PFSK-1 (cell line): ENCODE measurements around the gene BLCAP. TPM values are rescaled to one million over a fixed set of nuclear protein-coding genes. Genes with fewer than 3 reads are reported as not detected.

Experiments used
- FOXP2 ChIP-seq: optimal IDR thresholded peaks from 2 replicates; pipeline ENCODE3; 2011; ENCODE audit warnings: borderline replicate concordance, control low read depth, inconsistent platforms; ENCODE audit not compliant: insufficient read depth; ENCODE audit errors: extremely low read length, extremely low read depth
- POLR2AphosphoS5 ChIP-seq: IDR thresholded peaks from 2 replicates; pipeline ENCODE4 v1.6.1; 2012; ENCODE audit warnings: low read depth, mild to moderate bottlenecking, control low read depth, low read length, moderate library complexity
- REST ChIP-seq, 2 experiments: IDR thresholded peaks; 2 replicates each; pipeline versions ENCODE4 v1.6.1 to v1.8.0; 2011 to 2012; ENCODE audit warnings: low read depth in 2 of 2, low read length in 2 of 2, control low read depth in 1 of 2, inconsistent platforms in 1 of 2, mild to moderate bottlenecking in 1 of 2, moderate library complexity in 1 of 2; ENCODE audit not compliant: insufficient read depth in 1 of 2
- SIN3A ChIP-seq: IDR thresholded peaks from 2 replicates; pipeline ENCODE4 v1.6.1; 2012; ENCODE audit warnings: mild to moderate bottlenecking, low read length, moderate library complexity, borderline replicate concordance; ENCODE audit not compliant: insufficient read depth
- TAF1 ChIP-seq: IDR thresholded peaks from 2 replicates; pipeline ENCODE4 v1.6.1; 2012; ENCODE audit warnings: low read length, control low read depth, borderline replicate concordance; ENCODE audit not compliant: insufficient read depth
- polyA plus RNA-seq: library from polyadenylated mRNA; unstranded; fragments of >200 nt; gene quantifications from one replicate; pipeline ENCODE4 v1.2.1, GENCODE V29; 2012; ENCODE audit warnings: low read depth, missing spikeins; ENCODE audit not compliant: insufficient read length

The BLCAP gene
- 23.8 TPM for polyA plus RNA-seq

DNA sequence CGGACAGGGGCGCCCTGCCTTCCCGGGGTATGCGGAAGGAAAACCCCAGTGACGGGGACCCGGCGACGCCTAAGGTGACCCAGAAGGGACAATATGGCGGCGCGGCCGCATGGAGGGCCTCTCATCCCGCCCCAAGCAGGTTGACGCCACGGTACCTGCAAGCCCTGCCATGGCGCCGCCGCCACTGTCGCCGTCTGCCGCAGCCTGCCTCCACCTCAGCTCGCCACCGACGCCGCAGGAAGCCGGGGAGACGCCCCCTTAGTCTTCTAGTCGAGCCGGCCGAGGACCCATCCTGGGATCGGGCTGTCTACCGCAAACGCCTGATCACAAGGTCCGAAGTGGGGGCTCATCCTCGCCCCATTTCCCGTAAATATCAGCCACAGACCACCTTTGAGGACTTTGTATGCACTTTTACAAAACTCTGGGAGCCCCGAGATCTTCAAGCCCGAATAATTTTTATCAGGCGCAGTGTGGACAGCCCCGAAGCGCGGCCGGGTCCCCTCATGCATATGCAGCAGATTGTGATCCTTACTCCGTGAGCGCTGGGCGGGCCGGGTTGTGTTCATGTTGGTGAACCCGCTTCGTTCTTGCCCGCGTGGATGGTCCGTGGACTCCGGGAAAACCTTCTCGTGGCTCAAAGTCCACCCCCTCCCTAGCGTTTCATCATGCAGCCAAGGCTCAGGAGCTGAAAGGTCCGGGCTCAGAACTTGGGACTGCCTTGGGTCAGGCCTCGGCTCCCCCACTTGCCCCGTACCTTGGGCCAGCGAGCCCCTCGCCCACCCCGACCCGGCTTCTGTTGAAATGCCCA is at the start of gene BLCAP:
Gene BLCAP, minus strand, starts transcription at position 239 of the 808 bp plus-strand sequence. CDS start 8,702 bp downstream, outside the sequence.
- TF ChIP-seq FOXP2 (peak; percentile 73), REST (IDR thresholded peaks at IDR 0.05; ENCODE audit: insufficient read depth in 1 of 2, low read depth in 2 of 2, low read length in 2 of 2) (no peak), TAF1 (peak; percentile 70; the same call in 1 of the 2 replicates), SIN3A (peak; percentile 92; the same call in 1 of the 2 replicates), POLR2AphosphoS5 (peak; percentile 84)

- TF ChIP-seq FOXP2 (no peak), TAF1 (no peak), POLR2AphosphoS5 (no peak), SIN3A (no peak), REST (IDR thresholded peaks at IDR 0.05; ENCODE audit: insufficient read depth in 1 of 2, low read depth in 2 of 2, low read length in 2 of 2) (no peak)
Measured at GRCh38 chr20:37576911-37577310, 49.2 kb upstream of the BLCAP start.

DNA sequence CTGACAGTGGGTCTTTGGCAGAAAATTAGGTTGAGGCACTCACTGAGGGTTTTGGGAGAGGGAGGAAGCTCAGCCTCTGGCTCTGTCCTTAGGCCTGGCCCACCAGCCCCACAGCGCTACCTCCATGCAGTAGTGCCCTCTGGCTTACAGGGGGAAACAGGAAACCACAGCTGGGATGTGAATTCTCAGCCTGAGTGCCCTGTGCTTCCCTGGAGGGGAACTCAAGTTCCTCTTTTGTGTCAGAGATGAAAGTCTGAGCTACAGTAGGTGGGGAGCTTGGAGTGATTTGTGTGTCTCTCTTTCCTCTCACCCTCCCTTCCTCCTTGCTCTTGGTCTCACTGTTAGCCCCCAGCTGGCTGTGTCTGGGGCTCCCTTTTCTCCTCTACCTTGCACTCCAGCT is 48.2 kb upstream of the BLCAP start:
- TF ChIP-seq TAF1, result no peak
- no peak for TF ChIP-seq POLR2AphosphoS5
- TF ChIP-seq FOXP2, result no peak
- TF ChIP-seq REST (IDR thresholded peaks at IDR 0.05; ENCODE audit: insufficient read depth in 1 of 2, low read depth in 2 of 2, low read length in 2 of 2), result no peak
- TF ChIP-seq SIN3A, result no peak

DNA sequence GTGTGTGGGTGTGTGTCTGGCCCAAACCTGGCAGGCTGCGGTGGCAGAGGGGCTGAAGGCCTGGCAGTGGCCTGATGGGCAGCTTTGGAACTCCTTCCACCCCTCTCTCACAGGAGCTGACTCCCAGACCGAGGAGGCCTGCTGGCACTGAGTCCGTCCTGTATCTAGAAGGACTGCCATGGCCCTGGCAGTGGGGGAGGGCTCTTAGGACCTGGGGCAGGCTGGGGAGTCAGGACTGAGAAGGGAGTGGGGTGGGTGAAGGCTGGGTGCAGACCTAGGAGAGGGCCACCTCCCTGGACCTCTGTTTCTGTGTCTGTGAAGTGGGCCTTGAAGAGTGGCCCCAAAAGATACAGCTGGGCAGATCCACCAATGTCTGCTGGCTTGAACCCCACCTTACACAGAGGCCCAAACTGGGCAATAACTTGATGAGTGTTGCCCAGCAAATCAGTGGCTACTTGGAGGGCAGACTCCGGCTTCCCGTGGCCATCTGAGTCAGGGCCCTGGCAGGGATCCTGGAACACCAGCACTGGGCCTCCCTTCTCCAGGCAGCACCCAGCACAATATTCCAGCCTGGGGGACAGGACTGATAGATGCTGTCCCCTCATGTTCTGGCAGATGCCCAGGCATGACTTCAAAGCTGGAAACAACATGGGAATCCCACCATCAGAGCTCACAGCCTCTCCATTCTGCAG is 46.7 kb upstream of the BLCAP start:
- TF ChIP-seq REST (IDR thresholded peaks at IDR 0.05; ENCODE audit: insufficient read depth in 1 of 2, low read depth in 2 of 2, low read length in 2 of 2) (no peak), FOXP2 (no peak), POLR2AphosphoS5 (no peak), TAF1 (no peak), SIN3A (no peak)
